SHP77 treated with DMSO at 0.1 percent for 48 hours (cell line): ENCODE results near the gene ARID1B.

Experiments used
- DNase-seq: peaks from one replicate; lab custom pipeline; 2025; lab: John Stamatoyannopoulos, UW

Gene ARID1B

GRCh38 chr6:157076451-157076822 is 299.3 kb downstream of the ARID1B start:
- DNase-seq: no peak

- no peak for DNase-seq
These were observed 300.1 kb downstream of the ARID1B start for GRCh38 chr6:157077251-157077650.

GRCh38 chr6:157078326-157078725 is 301.1 kb downstream of the ARID1B start:
- no peak for DNase-seq

GRCh38 chr6:157079277-157079676 is 302.1 kb downstream of the ARID1B start:
- DNase-seq: no peak

- no peak for DNase-seq
These were observed 302.6 kb downstream of the ARID1B start for GRCh38 chr6:157079771-157080170.

GRCh38 chr6:157080986-157081391 is 303.8 kb downstream of the ARID1B start:
- no peak for DNase-seq

GRCh38 chr6:157083343-157083742 is 306.2 kb downstream of the ARID1B start:
- no peak for DNase-seq

GRCh38 chr6:157086632-157087031 is 309.5 kb downstream of the ARID1B start:
- DNase-seq: no peak

GRCh38 chr6:157087974-157088373 is 310.8 kb downstream of the ARID1B start:
- DNase-seq: no peak

GRCh38 chr6:157088841-157089240 is 311.7 kb downstream of the ARID1B start:
- DNase-seq: no peak

- DNase-seq: no peak
These were observed 312.1 kb downstream of the ARID1B start for GRCh38 chr6:157089258-157089657.

- DNase-seq: no peak
These were observed 312.7 kb downstream of the ARID1B start for GRCh38 chr6:157089851-157090250.

- no peak for DNase-seq
These were observed 313.6 kb downstream of the ARID1B start for GRCh38 chr6:157090736-157091135.

- no peak for DNase-seq
These were observed 314.1 kb downstream of the ARID1B start for GRCh38 chr6:157091243-157091642.

GRCh38 chr6:157091856-157092460 is 314.8 kb downstream of the ARID1B start:
- DNase-seq: no peak

- peak; percentile 17 for DNase-seq
These were observed 315.6 kb downstream of the ARID1B start for GRCh38 chr6:157092736-157093135.

- no peak for DNase-seq
These were observed 316.4 kb downstream of the ARID1B start for GRCh38 chr6:157093536-157093935.

GRCh38 chr6:157094038-157094437 is 316.9 kb downstream of the ARID1B start:
- no peak for DNase-seq

- DNase-seq: no peak
These were observed 317.9 kb downstream of the ARID1B start for GRCh38 chr6:157095084-157095483.

- no peak for DNase-seq
These were observed 318.4 kb downstream of the ARID1B start for GRCh38 chr6:157095569-157095968.

GRCh38 chr6:157096105-157096504 is 318.9 kb downstream of the ARID1B start:
- no peak for DNase-seq

- no peak for DNase-seq
These were observed 319.3 kb downstream of the ARID1B start for GRCh38 chr6:157096522-157096921.

- no peak for DNase-seq
These were observed 320.2 kb downstream of the ARID1B start for GRCh38 chr6:157097255-157097955.

- no peak for DNase-seq
These were observed 321.8 kb downstream of the ARID1B start for GRCh38 chr6:157098999-157099398.
